Fibroblast of lung (primary cell): Measurements from ENCODE around the gene SCMH1. TPM values are rescaled to one million over a fixed set of nuclear protein-coding genes. Genes with fewer than 3 reads are reported as not detected.

Experiments used
- DNase-seq, 2 donors: peaks; one replicate each; pipeline versions ENCODE4 v3.0.0 to v3.0.0-alpha.2; 2010; ENCODE audit warnings: low read depth in 2 of 2
- H2AFZ ChIP-seq: 2 replicates; pipeline ENCODE4 v1.5.1; 2012; ENCODE audit warnings: low read length, control low read depth, inconsistent platforms
- H3K27ac ChIP-seq: 2 replicates; pipeline ENCODE4 v1.5.1; 2011; ENCODE audit warnings: low read length, control low read depth; ENCODE audit not compliant: insufficient read depth
- H3K27me3 ChIP-seq: 2 replicates; pipeline ENCODE4 v1.5.1; 2011; ENCODE audit warnings: mild to moderate bottlenecking, low read length; ENCODE audit not compliant: control insufficient read depth, insufficient read depth
- H3K36me3 ChIP-seq: 2 replicates; pipeline ENCODE4 v1.5.1; 2011; ENCODE audit warnings: low read length; ENCODE audit not compliant: control insufficient read depth, insufficient read depth
- H3K4me1 ChIP-seq: 2 replicates; pipeline ENCODE4 v1.5.1; 2011; ENCODE audit warnings: low read length; ENCODE audit not compliant: control insufficient read depth, insufficient read depth; ENCODE audit errors: extremely low read depth
- H3K4me2 ChIP-seq: 2 replicates; pipeline ENCODE4 v1.5.1; 2011; ENCODE audit warnings: low read length, control low read depth; ENCODE audit not compliant: insufficient read depth; ENCODE audit errors: extremely low read depth
- H3K4me3 ChIP-seq, 4 experiments: fragments of 200-600 bp in 1 of 4; sonication (generic) in 1 of 4; replicated peaks in 1 of 4; 2 replicates each; pipeline ENCODE4 v1.5.1; 2011 to 2016; ENCODE audit warnings: low read length in 4 of 4, low read depth in 3 of 4, mild to moderate bottlenecking in 3 of 4, control low read depth in 2 of 4, inconsistent platforms in 1 of 4, mixed read lengths in 1 of 4; ENCODE audit not compliant: insufficient read depth in 1 of 4; ENCODE audit errors: control extremely low read depth in 1 of 4
- H3K79me2 ChIP-seq: 2 replicates; pipeline ENCODE4 v1.5.1; 2012; ENCODE audit warnings: mild to moderate bottlenecking, low read length, inconsistent platforms; ENCODE audit not compliant: control insufficient read depth, insufficient read depth
- H3K9ac ChIP-seq: 2 replicates; pipeline ENCODE4 v1.5.1; 2011; ENCODE audit warnings: mild to moderate bottlenecking, low read length, control low read depth; ENCODE audit not compliant: insufficient read depth
- H3K9me3 ChIP-seq: 2 replicates; pipeline ENCODE4 v1.5.1; 2012; ENCODE audit warnings: low read depth, low read length; ENCODE audit not compliant: control insufficient read depth, insufficient read depth
- H4K20me1 ChIP-seq: 2 replicates; pipeline ENCODE4 v1.5.1; 2011; ENCODE audit warnings: low read length; ENCODE audit not compliant: control insufficient read depth, insufficient read depth; ENCODE audit errors: extremely low read depth
- CTCF ChIP-seq, 2 donors: IDR thresholded peaks in 1 of 2; conservative IDR thresholded peaks in 1 of 2; 1 replicate in 1 of 2; 2 replicates in 1 of 2; pipeline ENCODE4 v1.5.1; 2011 to 2012; ENCODE audit warnings: low read length in 2 of 2, control low read depth in 1 of 2, inconsistent platforms in 1 of 2, low read depth in 1 of 2, mild to moderate bottlenecking in 1 of 2
- EZH2 ChIP-seq: IDR thresholded peaks from 2 replicates; pipeline ENCODE4 v1.5.1; 2012; ENCODE audit warnings: low read length, control low read depth, mild to moderate bottlenecking; ENCODE audit errors: missing control alignments
- polyA plus RNA-seq, 2 donors: library from polyadenylated mRNA; depleted of rRNA in 1 of 2; stranded (reverse) in 1 of 2; unstranded in 1 of 2; fragments of >200 nt; gene quantifications; 2 replicates each; pipeline ENCODE4 v1.2.1, GENCODE V29; 2011 to 2012; ENCODE audit warnings: missing spikeins in 1 of 2
- total RNA-seq: library from RNA; depleted of rRNA; stranded (reverse); fragments of >200 nt; gene quantifications from 2 replicates; pipeline ENCODE4 v1.2.1, GENCODE V29; 2014

SCMH1 gene
- total and polyA plus RNA-seq, 2 donors (not counting 1 experiment from before 2014, with no cell fraction given), result 20.8 to 24.8 TPM

GRCh38 chr1:41020654-41021053 is 221.5 kb downstream of the SCMH1 start:
- no peaks in the 10 kb centered on the region for H4K20me1 ChIP-seq
- H3K79me2 ChIP-seq, result no peaks in the 10 kb centered on the region
- H3K9me3 ChIP-seq, result no peaks in the 10 kb centered on the region
- H3K9ac ChIP-seq, result no peak overlapping the region
- H2AFZ ChIP-seq, result no peak overlapping the region
- H3K4me2 ChIP-seq, result no peak overlapping the region
- peaks cover 5% of the 10 kb centered on the region for H3K36me3 ChIP-seq
- no peak overlapping the region for H3K27ac ChIP-seq
- peaks cover 2% of the 10 kb centered on the region for H3K4me1 ChIP-seq
- no peaks in the 10 kb centered on the region for H3K27me3 ChIP-seq
- H3K4me3 ChIP-seq, result no peak overlapping the region
- no peak for DNase-seq
- no peak for TF ChIP-seq EZH2
- no peak for TF ChIP-seq CTCF (conservative IDR thresholded peaks at IDR 0.05 in 1 of 2, IDR thresholded peaks at IDR 0.05 in 1 of 2; ENCODE audit: low read depth in 1 of 2, low read length in 2 of 2)

- Histone ChIP-seq H4K20me1 (no peaks in the 10 kb centered on the region), H3K27ac (no peak overlapping the region), H3K4me2 (no peak overlapping the region), H3K9me3 (no peaks in the 10 kb centered on the region), H3K27me3 (no peaks in the 10 kb centered on the region), H3K79me2 (no peaks in the 10 kb centered on the region), H3K36me3 (peaks cover 7% of the 10 kb centered on the region), H3K4me3 (no peak overlapping the region), H3K4me1 (peaks cover 2% of the 10 kb centered on the region), H3K9ac (no peak overlapping the region), H2AFZ (no peak overlapping the region)
- no peak for DNase-seq
- TF ChIP-seq CTCF (conservative IDR thresholded peaks at IDR 0.05 in 1 of 2, IDR thresholded peaks at IDR 0.05 in 1 of 2; ENCODE audit: low read depth in 1 of 2, low read length in 2 of 2) (no peak), EZH2 (no peak)
These were observed 222.0 kb downstream of the SCMH1 start for GRCh38 chr1:41020109-41020576.

- H3K9ac ChIP-seq, result no peak overlapping the region
- no peaks in the 10 kb centered on the region for H3K27me3 ChIP-seq
- H4K20me1 ChIP-seq, result no peaks in the 10 kb centered on the region
- no peaks in the 10 kb centered on the region for H3K79me2 ChIP-seq
- no peak for TF ChIP-seq EZH2
- no peak for TF ChIP-seq CTCF (conservative IDR thresholded peaks at IDR 0.05 in 1 of 2, IDR thresholded peaks at IDR 0.05 in 1 of 2; ENCODE audit: low read depth in 1 of 2, low read length in 2 of 2)
- H3K4me3 ChIP-seq, result no peak overlapping the region
- no peak overlapping the region for H3K27ac ChIP-seq
- H3K4me1 ChIP-seq, result peaks cover 2% of the 10 kb centered on the region
- DNase-seq, result no peak
- H3K36me3 ChIP-seq, result peaks cover 8% of the 10 kb centered on the region
- H2AFZ ChIP-seq, result no peak overlapping the region
- H3K4me2 ChIP-seq, result no peak overlapping the region
- H3K9me3 ChIP-seq, result no peaks in the 10 kb centered on the region
These were observed 222.8 kb downstream of the SCMH1 start for GRCh38 chr1:41019353-41019745.
